Measurements from ENCODE around the gene PPP6R1. TPM values are rescaled to one million over a fixed set of nuclear protein-coding genes. Genes with fewer than 3 reads are reported as not detected.
A peak's percentile ranks its signal among the peaks of the same experiment; 100 is the strongest.

PPP6R1 gene
- total and polyA plus RNA-seq, 2 donors (not counting 1 experiment from before 2014, with no cell fraction given), result 28.5 to 34.0 TPM

GRCh38 chr19:55279770-55280643, 21.2 kb upstream of the PPP6R1 start, which contains the start of gene HSPBP1:
Gene HSPBP1 (minus strand): TSS chr19:55280110. CDS start chr19:55279608, 502 bp downstream.
- no peaks in the 10 kb centered on the region for H3K79me2 ChIP-seq (ENCODE audit: control insufficient read depth, insufficient read depth, low read length)
- H3K27ac ChIP-seq (ENCODE audit: insufficient read depth, low read length), result peak within 1 kb of the TSS; percentile 94
- peak within 1 kb of the TSS; percentile 93 for H3K4me2 ChIP-seq (ENCODE audit: extremely low read depth, insufficient read depth, low read length)
- no peaks in the 10 kb centered on the region for H3K9me3 ChIP-seq (ENCODE audit: control insufficient read depth, insufficient read depth, low read depth, low read length)
- DNase-seq (ENCODE audit: low read depth in 2 of 2), result peak; percentile 95
- H3K27me3 ChIP-seq (ENCODE audit: control insufficient read depth, insufficient read depth, low read length), result no peaks in the 10 kb centered on the region
- H3K9ac ChIP-seq (ENCODE audit: insufficient read depth, low read length), result peak within 1 kb of the TSS; percentile 83
- TF ChIP-seq CTCF (conservative IDR thresholded peaks at IDR 0.05 in 1 of 2, IDR thresholded peaks at IDR 0.05 in 1 of 2; ENCODE audit: low read depth in 1 of 2, low read length in 2 of 2) (no peak), EZH2 (IDR thresholded peaks at IDR 0.05; ENCODE audit: low read length, missing control alignments) (no peak)
- peak within 1 kb of the TSS; percentile 82 to 99 (median 94) for H3K4me3 ChIP-seq (replicated peaks in 1 of 4; ENCODE audit: control extremely low read depth in 1 of 4, insufficient read depth in 1 of 4, low read depth in 3 of 4, low read length in 4 of 4)
- H4K20me1 ChIP-seq (ENCODE audit: control insufficient read depth, extremely low read depth, insufficient read depth, low read length), result no peaks in the 10 kb centered on the region
- H3K4me1 ChIP-seq (ENCODE audit: control insufficient read depth, extremely low read depth, insufficient read depth, low read length), result peaks cover 3% of the 10 kb centered on the region
- peaks cover 2% of the 10 kb centered on the region for H3K36me3 ChIP-seq (ENCODE audit: control insufficient read depth, insufficient read depth, low read length)
- H2AFZ ChIP-seq (ENCODE audit: low read length), result peak within 1 kb of the TSS; percentile 94

GRCh38 chr19:55279340-55279739, 20.5 kb upstream of the PPP6R1 start:
- Histone ChIP-seq H3K4me3 (replicated peaks in 1 of 4; ENCODE audit: control extremely low read depth in 1 of 4, insufficient read depth in 1 of 4, low read depth in 3 of 4, low read length in 4 of 4) (peak overlapping the region; percentile 82 to 99 (median 94)), H3K27me3 (ENCODE audit: control insufficient read depth, insufficient read depth, low read length) (no peaks in the 10 kb centered on the region), H3K9ac (ENCODE audit: insufficient read depth, low read length) (peak overlapping the region; percentile 83), H3K9me3 (ENCODE audit: control insufficient read depth, insufficient read depth, low read depth, low read length) (no peaks in the 10 kb centered on the region), H3K27ac (ENCODE audit: insufficient read depth, low read length) (peak overlapping the region; percentile 94), H2AFZ (ENCODE audit: low read length) (peak overlapping the region; percentile 94), H3K36me3 (ENCODE audit: control insufficient read depth, insufficient read depth, low read length) (peaks cover 2% of the 10 kb centered on the region), H3K79me2 (ENCODE audit: control insufficient read depth, insufficient read depth, low read length) (no peaks in the 10 kb centered on the region), H3K4me2 (ENCODE audit: extremely low read depth, insufficient read depth, low read length) (peak overlapping the region; percentile 93), H3K4me1 (ENCODE audit: control insufficient read depth, extremely low read depth, insufficient read depth, low read length) (peaks cover 3% of the 10 kb centered on the region), H4K20me1 (ENCODE audit: control insufficient read depth, extremely low read depth, insufficient read depth, low read length) (no peaks in the 10 kb centered on the region)
- no peak for TF ChIP-seq EZH2 (IDR thresholded peaks at IDR 0.05; ENCODE audit: low read length, missing control alignments)
- TF ChIP-seq CTCF (conservative IDR thresholded peaks at IDR 0.05 in 1 of 2, IDR thresholded peaks at IDR 0.05 in 1 of 2; ENCODE audit: low read depth in 1 of 2, low read length in 2 of 2), result no peak
- no peak for DNase-seq (ENCODE audit: low read depth in 2 of 2)

- Histone ChIP-seq H4K20me1 (ENCODE audit: control insufficient read depth, extremely low read depth, insufficient read depth, low read length) (no peaks in the 10 kb centered on the region), H3K4me2 (ENCODE audit: extremely low read depth, insufficient read depth, low read length) (peak overlapping the region; percentile 93), H3K4me3 (replicated peaks in 1 of 4; ENCODE audit: control extremely low read depth in 1 of 4, insufficient read depth in 1 of 4, low read depth in 3 of 4, low read length in 4 of 4) (peak overlapping the region in 1 of 4 experiments; percentile 82), H3K9ac (ENCODE audit: insufficient read depth, low read length) (no peak overlapping the region), H3K9me3 (ENCODE audit: control insufficient read depth, insufficient read depth, low read depth, low read length) (no peaks in the 10 kb centered on the region), H3K27ac (ENCODE audit: insufficient read depth, low read length) (no peak overlapping the region), H3K36me3 (ENCODE audit: control insufficient read depth, insufficient read depth, low read length) (peaks cover 2% of the 10 kb centered on the region), H2AFZ (ENCODE audit: low read length) (no peak overlapping the region), H3K4me1 (ENCODE audit: control insufficient read depth, extremely low read depth, insufficient read depth, low read length) (peaks cover 3% of the 10 kb centered on the region), H3K79me2 (ENCODE audit: control insufficient read depth, insufficient read depth, low read length) (no peaks in the 10 kb centered on the region), H3K27me3 (ENCODE audit: control insufficient read depth, insufficient read depth, low read length) (no peaks in the 10 kb centered on the region)
- TF ChIP-seq EZH2 (IDR thresholded peaks at IDR 0.05; ENCODE audit: low read length, missing control alignments) (no peak), CTCF (conservative IDR thresholded peaks at IDR 0.05 in 1 of 2, IDR thresholded peaks at IDR 0.05 in 1 of 2; ENCODE audit: low read depth in 1 of 2, low read length in 2 of 2) (no peak)
- no peak for DNase-seq (ENCODE audit: low read depth in 2 of 2)
These were observed 19.7 kb upstream of the PPP6R1 start for GRCh38 chr19:55278391-55279135.

Data from fibroblast of lung (primary cell).